A673 (cell line): ENCODE results near the gene TSPAN14.

Experiments
- CTCF ChIP-seq: fragments of 300-800, 200-600 bp; sonication (generic); conservative IDR thresholded peaks from 2 replicates; pipeline ENCODE4 v1.5.1; 2017; ENCODE audit warnings: low read depth, mild to moderate bottlenecking, antibody characterized with exemption, low read length, moderate library complexity, mixed read lengths
- EZH2 ChIP-seq: fragments of 200-600 bp; sonication (generic); IDR thresholded peaks from 2 replicates; pipeline ENCODE4 v1.6.1; 2017; ENCODE audit warnings: borderline replicate concordance, low read depth, mild to moderate bottlenecking, mixed read lengths, antibody characterized with exemption, low read length; ENCODE audit not compliant: poor library complexity, severe bottlenecking

GRCh38 chr10:80429521-80429973, 24.6 kb upstream of the TSPAN14 start:
- TF ChIP-seq CTCF (no peak), EZH2 (no peak)
